Endothelial cell of umbilical vein (primary cell): ENCODE results near the gene CORO2B.

Experiments
- CTCF ChIP-seq, 2 donors: IDR thresholded peaks; 1 replicate in 1 of 2; 2 replicates in 1 of 2; pipeline ENCODE4 v1.5.1; 2011; ENCODE audit warnings: low read length in 2 of 2, mild to moderate bottlenecking in 2 of 2, moderate library complexity in 2 of 2, control low read depth in 1 of 2, inconsistent platforms in 1 of 2, low read depth in 1 of 2; ENCODE audit not compliant: insufficient read depth in 1 of 2; ENCODE audit errors: extremely low read depth in 1 of 2
- POLR2A ChIP-seq: IDR thresholded peaks from 2 replicates; pipeline ENCODE4 v1.6.1; 2012; ENCODE audit warnings: low read depth, mild to moderate bottlenecking, control low read depth, low read length
- POLR2AphosphoS5 ChIP-seq: IDR thresholded peaks from 2 replicates; pipeline ENCODE4 v1.6.1; 2012; ENCODE audit warnings: low read depth, mild to moderate bottlenecking, control low read depth, low read length, moderate library complexity; ENCODE audit not compliant: insufficient read depth

GRCh38 chr15:68557469-68558317, 21.1 kb upstream of the CORO2B start:
- no peak for TF ChIP-seq POLR2A
- TF ChIP-seq CTCF (IDR thresholded peaks at IDR 0.05; ENCODE audit: extremely low read depth in 1 of 2, insufficient read depth in 1 of 2, low read depth in 1 of 2, low read length in 2 of 2) = no peak
- TF ChIP-seq POLR2AphosphoS5 = no peak
